Mucosa of stomach (tissue), 1 donor: ENCODE results near the gene TBX6.

ENCODE experiments used
- H3K27me3 ChIP-seq: one replicate; pipeline ENCODE4 v1.7.0; 2013; ENCODE audit warnings: mild to moderate bottlenecking, low read length; ENCODE audit not compliant: control insufficient read depth, insufficient read depth
- H3K36me3 ChIP-seq: one replicate; pipeline ENCODE4 v1.7.0; 2013; ENCODE audit warnings: low read length; ENCODE audit not compliant: control insufficient read depth, insufficient read depth
- H3K4me1 ChIP-seq: one replicate; pipeline ENCODE4 v1.7.0; 2013; ENCODE audit warnings: mild to moderate bottlenecking, low read length; ENCODE audit not compliant: control insufficient read depth, insufficient read depth
- H3K4me3 ChIP-seq: one replicate; pipeline ENCODE4 v1.7.0; 2013; ENCODE audit warnings: low read length
- H3K9ac ChIP-seq: one replicate; pipeline ENCODE4 v1.7.0; 2013; ENCODE audit warnings: mild to moderate bottlenecking, low read length, moderate library complexity
- H3K9me3 ChIP-seq: one replicate; pipeline ENCODE4 v1.7.0; 2013; ENCODE audit warnings: mild to moderate bottlenecking, low read length, moderate library complexity; ENCODE audit not compliant: control insufficient read depth
- donor health status: Pancreatic carcinoma.

TBX6 gene

DNA sequence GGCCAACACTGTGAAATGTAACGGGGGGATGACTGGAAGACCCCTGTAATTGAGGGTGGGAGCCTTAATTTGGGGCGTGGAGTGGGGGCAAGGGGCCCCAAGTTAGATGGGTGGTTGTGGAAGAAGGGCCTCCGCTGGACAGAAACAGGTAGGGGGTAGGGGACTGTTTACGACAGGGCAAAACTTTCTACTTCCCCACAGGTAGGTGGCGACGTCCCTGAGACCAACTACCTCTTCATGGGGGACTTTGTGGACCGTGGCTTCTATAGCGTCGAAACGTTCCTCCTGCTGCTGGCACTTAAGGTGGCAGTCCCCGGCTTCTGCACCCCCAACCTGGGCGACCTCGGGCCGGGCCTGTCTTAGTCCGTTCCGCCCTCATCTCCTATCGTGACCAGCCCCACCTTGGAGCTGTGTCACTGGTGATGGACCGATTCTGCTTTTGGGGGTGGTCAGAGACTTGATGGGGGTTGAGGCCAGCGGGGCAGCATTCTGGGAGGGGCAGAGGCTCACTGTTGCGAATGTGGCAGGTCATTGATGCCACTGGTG is 9.1 kb downstream of the TBX6 start:
- Histone ChIP-seq H3K9ac (no peak overlapping the region), H3K9me3 (no peaks in the 10 kb centered on the region), H3K36me3 (peaks cover 40% of the 10 kb centered on the region), H3K27me3 (no peaks in the 10 kb centered on the region), H3K4me1 (peaks cover 15% of the 10 kb centered on the region), H3K4me3 (no peak overlapping the region)

DNA sequence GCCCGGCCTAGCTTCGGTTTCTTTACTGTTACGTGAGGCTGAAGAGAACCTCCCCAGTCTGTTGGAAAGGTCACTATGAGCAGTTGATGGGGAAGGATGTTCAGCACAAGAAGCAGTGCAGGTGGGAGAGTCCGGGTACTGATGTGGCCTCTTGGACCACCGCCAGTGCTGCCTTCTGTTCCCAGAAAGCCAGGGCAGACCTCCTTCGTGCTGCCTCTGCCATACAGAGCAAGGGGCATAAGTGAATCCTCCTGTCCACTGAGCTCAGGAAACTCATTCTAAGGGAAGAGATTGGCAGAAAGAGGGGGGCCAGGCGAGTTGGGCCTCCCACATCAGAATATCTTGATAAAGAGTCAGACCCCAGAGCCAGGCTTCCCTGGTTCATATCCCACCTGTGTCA is 12.2 kb downstream of the TBX6 start:
- no peak overlapping the region for H3K9ac ChIP-seq
- H3K4me3 ChIP-seq = no peak overlapping the region
- peaks cover 40% of the 10 kb centered on the region for H3K36me3 ChIP-seq
- H3K27me3 ChIP-seq = no peaks in the 10 kb centered on the region
- peaks cover 33% of the 10 kb centered on the region for H3K4me1 ChIP-seq
- H3K9me3 ChIP-seq = no peaks in the 10 kb centered on the region

GRCh38 chr16:30078744-30079143 is 13.0 kb downstream of the TBX6 start:
- no peak overlapping the region for H3K9ac ChIP-seq
- peaks cover 33% of the 10 kb centered on the region for H3K4me1 ChIP-seq
- H3K9me3 ChIP-seq = no peaks in the 10 kb centered on the region
- H3K27me3 ChIP-seq = no peaks in the 10 kb centered on the region
- H3K36me3 ChIP-seq = peaks cover 33% of the 10 kb centered on the region
- no peak overlapping the region for H3K4me3 ChIP-seq

- peaks cover 25% of the 10 kb centered on the region for H3K36me3 ChIP-seq
These were observed 14.1 kb downstream of the TBX6 start for GRCh38 chr16:30077656-30078055.

DNA sequence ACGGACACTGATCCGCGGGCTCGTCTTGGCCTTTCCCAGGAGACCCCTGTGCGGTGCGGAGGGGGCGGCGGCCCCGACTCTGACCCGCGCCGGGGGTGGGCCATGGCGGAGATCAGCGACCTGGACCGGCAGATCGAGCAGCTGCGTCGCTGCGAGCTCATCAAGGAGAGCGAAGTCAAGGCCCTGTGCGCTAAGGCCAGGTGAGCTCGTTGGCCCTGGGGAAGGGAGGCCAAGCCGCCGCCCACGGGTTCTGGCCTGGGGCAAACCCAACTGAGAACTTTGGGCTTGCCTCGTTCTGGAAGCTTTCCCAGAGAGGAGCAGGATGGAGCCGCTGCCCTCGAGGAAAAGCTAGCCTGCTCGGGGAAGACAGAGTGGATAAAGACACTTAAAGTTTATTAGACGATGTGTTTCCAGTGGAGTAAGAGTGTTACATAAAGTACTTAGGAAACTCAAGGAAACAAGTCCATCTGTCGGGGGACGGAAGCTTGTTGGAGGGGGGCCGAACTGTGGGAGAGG is 15.4 kb downstream of the TBX6 start:
- Histone ChIP-seq H3K4me3 (peak overlapping the region; percentile 62), H3K36me3 (peaks cover 17% of the 10 kb centered on the region), H3K9me3 (no peaks in the 10 kb centered on the region), H3K4me1 (peaks cover 33% of the 10 kb centered on the region), H3K9ac (peak overlapping the region; percentile 89), H3K27me3 (no peaks in the 10 kb centered on the region)

More at GRCh38 chr16:30077656-30078055, 14.1 kb downstream of the TBX6 start:
- Histone ChIP-seq H3K9me3 (no peaks in the 10 kb centered on the region), H3K9ac (peak overlapping the region; percentile 89), H3K27me3 (no peaks in the 10 kb centered on the region), H3K4me1 (peaks cover 33% of the 10 kb centered on the region), H3K4me3 (no peak overlapping the region)

- Histone ChIP-seq H3K9ac (peak within 1 kb of the TSS; percentile 89), H3K9me3 (no peaks in the 10 kb centered on the region), H3K27me3 (no peaks in the 10 kb centered on the region), H3K4me1 (peaks cover 28% of the 10 kb centered on the region), H3K4me3 (peak within 1 kb of the TSS; percentile 74), H3K36me3 (peaks cover 17% of the 10 kb centered on the region)
These were observed 16.0 kb downstream of the TBX6 start, which contains the start of gene PPP4C for GRCh38 chr16:30075503-30076275. Gene PPP4C, plus strand, starts transcription at chr16:30075994. Its CDS starts 384 bp downstream, at chr16:30076378.

GRCh38 chr16:30070490-30070889 is 21.2 kb downstream of the TBX6 start:
- Histone ChIP-seq H3K36me3 (peaks cover 35% of the 10 kb centered on the region), H3K4me1 (peaks cover 34% of the 10 kb centered on the region), H3K27me3 (no peaks in the 10 kb centered on the region), H3K9me3 (no peaks in the 10 kb centered on the region), H3K9ac (no peak overlapping the region), H3K4me3 (no peak overlapping the region)

DNA sequence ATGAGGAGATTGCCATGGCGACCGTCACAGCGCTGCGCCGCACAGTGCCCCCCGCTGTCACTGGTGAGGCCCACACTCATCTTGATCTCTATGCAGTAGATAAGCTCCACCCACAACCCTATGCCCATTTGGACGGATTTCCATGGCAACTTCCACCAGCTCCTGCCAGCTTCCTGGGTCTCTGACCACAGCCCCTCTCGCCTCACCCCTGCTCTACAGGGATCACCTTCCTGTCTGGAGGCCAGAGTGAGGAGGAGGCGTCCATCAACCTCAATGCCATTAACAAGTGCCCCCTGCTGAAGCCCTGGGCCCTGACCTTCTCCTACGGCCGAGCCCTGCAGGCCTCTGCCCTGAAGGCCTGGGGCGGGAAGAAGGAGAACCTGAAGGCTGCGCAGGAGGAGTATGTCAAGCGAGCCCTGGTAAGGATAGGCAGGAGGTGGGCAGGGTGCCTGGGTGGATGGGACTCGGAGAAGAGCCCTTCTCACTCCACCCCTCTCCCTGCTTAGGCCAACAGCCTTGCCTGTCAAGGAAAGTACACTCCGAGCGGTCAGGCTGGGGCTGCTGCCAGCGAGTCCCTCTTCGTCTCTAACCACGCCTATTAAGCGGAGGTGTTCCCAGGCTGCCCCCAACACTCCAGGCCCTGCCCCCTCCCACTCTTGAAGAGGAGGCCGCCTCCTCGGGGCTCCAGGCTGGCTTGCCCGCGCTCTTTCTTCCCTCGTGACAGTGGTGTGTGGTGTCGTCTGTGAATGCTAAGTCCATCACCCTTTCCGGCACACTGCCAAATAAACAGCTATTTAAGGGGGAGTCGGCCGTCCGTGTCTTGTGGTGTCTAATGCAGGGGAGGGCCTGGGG is 21.9 kb downstream of the TBX6 start:
- Histone ChIP-seq H3K27me3 (no peaks in the 10 kb centered on the region), H3K9me3 (no peaks in the 10 kb centered on the region), H3K9ac (no peak overlapping the region), H3K36me3 (peaks cover 35% of the 10 kb centered on the region), H3K4me3 (no peak overlapping the region), H3K4me1 (peaks cover 28% of the 10 kb centered on the region)

DNA sequence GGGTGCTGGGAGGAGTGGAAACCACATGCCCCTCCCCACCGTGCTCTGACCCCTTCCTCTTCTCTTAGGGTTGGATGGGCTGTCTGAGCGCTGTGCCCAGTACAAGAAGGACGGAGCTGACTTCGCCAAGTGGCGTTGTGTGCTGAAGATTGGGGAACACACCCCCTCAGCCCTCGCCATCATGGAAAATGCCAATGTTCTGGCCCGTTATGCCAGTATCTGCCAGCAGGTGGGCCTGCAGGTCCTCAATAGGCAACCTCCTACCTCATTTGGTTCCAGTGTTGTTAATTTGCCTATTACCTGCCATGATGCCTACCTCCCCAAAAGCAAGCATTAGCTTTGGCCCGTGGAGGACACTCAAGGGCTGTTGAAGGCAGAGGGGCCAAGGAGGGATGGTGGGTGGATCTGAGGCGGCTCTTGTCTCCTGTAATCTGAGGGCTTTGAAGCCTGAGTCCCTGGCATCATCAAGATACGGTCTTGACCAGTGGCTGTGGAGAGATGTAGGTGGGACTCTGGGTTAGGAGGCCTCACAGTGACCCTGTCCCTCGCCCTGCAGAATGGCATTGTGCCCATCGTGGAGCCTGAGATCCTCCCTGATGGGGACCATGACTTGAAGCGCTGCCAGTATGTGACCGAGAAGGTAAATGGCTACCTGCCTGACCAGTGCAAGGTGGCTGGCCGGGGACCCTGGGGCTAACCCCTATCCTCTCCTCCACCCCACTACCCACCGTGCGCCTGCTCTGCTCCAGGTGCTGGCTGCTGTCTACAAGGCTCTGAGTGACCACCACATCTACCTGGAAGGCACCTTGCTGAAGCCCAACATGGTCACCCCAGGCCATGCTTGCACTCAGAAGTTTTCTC is 22.7 kb downstream of the TBX6 start:
- Histone ChIP-seq H3K9me3 (no peaks in the 10 kb centered on the region), H3K9ac (no peak overlapping the region), H3K4me1 (peaks cover 36% of the 10 kb centered on the region), H3K4me3 (no peak overlapping the region), H3K27me3 (no peaks in the 10 kb centered on the region), H3K36me3 (peaks cover 35% of the 10 kb centered on the region)

- H3K4me1 ChIP-seq = peaks cover 43% of the 10 kb centered on the region
- H3K4me3 ChIP-seq = no peak overlapping the region
- no peak overlapping the region for H3K9ac ChIP-seq
- H3K36me3 ChIP-seq = peaks cover 35% of the 10 kb centered on the region
- no peaks in the 10 kb centered on the region for H3K27me3 ChIP-seq
- H3K9me3 ChIP-seq = no peaks in the 10 kb centered on the region
These were observed 23.4 kb downstream of the TBX6 start for GRCh38 chr16:30068333-30068732.

DNA sequence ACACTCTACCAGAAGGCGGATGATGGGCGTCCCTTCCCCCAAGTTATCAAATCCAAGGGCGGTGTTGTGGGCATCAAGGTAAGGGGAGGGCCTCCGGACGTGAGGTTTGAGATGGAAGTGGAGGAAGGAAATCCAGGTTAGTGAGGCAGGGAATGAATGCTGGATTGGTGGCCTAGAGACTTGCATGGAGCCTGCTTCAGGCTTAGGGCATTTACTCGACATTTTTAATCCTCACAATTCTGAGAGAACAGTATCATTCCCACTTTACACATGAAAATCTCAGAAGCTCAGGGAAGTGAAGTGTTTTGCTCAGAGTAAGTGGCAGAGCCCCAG is 24.2 kb downstream of the TBX6 start:
- Histone ChIP-seq H3K27me3 (no peaks in the 10 kb centered on the region), H3K4me1 (peaks cover 46% of the 10 kb centered on the region), H3K4me3 (peak overlapping the region; percentile 98), H3K9ac (peak overlapping the region; percentile 96), H3K36me3 (peaks cover 35% of the 10 kb centered on the region), H3K9me3 (no peaks in the 10 kb centered on the region)
